Measurements from ENCODE around the gene SLC5A11.

DNA sequence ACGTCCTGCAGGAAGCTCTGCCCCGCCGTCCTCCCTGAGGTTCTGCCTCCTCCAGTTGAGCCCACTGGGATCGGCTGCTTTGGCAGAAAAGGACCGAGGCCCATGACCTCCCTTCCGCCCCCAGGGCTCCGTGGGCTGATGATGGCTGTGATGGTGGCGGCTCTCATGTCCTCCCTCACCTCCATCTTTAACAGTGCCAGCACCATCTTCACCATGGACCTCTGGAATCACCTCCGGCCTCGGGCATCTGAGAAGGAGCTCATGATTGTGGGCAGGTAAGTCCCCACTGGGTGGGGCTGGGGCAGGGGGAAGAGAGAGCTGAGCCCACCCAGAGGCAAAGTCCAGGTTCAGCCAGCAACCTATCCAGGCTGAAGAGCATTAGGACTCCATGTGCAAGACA is 61.1 kb downstream of the SLC5A11 start:
- TF ChIP-seq EZH2 (IDR thresholded peaks at IDR 0.05; ENCODE audit: borderline replicate concordance, insufficient read depth, low read depth, low read length, poor library complexity, severe bottlenecking): no peak
- TF ChIP-seq, protein P1, sequence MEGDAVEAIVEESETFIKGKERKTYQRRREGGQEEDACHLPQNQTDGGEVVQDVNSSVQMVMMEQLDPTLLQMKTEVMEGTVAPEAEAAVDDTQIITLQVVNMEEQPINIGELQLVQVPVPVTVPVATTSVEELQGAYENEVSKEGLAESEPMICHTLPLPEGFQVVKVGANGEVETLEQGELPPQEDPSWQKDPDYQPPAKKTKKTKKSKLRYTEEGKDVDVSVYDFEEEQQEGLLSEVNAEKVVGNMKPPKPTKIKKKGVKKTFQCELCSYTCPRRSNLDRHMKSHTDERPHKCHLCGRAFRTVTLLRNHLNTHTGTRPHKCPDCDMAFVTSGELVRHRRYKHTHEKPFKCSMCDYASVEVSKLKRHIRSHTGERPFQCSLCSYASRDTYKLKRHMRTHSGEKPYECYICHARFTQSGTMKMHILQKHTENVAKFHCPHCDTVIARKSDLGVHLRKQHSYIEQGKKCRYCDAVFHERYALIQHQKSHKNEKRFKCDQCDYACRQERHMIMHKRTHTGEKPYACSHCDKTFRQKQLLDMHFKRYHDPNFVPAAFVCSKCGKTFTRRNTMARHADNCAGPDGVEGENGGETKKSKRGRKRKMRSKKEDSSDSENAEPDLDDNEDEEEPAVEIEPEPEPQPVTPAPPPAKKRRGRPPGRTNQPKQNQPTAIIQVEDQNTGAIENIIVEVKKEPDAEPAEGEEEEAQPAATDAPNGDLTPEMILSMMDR (IDR thresholded peaks at IDR 0.05): no peak

Data from B cell (primary cell).